ENCODE data around the gene ZNRF3.
"Not testable (repeated sequence)": the region's sequence is repeated elsewhere in the genome, so short reads cannot be mapped to it uniquely, and the experiment has no call there.

ZNRF3 gene

DNA sequence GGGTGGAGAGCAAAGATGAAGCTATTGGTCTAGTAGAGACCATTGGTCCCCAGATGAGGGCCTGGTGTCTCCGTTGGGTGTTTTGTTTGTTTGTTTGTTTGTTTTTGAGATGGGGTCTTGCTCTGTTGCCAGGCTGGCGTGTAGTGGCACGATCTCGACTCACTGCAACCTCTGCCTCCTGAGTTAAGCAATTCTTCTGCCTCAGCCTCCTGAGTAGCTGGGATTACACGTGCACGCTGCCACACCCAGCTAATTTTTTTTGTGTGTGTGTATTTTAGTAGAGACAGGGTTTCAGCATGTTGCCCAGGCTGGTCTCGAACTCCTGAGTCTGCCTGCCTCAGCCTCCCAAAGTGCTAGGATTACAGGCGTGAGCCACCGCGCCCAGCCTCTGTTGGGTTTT is 25.4 kb downstream of the ZNRF3 start:
- not testable (repeated sequence) for DNase-seq (ENCODE audit: low read depth)

DNA sequence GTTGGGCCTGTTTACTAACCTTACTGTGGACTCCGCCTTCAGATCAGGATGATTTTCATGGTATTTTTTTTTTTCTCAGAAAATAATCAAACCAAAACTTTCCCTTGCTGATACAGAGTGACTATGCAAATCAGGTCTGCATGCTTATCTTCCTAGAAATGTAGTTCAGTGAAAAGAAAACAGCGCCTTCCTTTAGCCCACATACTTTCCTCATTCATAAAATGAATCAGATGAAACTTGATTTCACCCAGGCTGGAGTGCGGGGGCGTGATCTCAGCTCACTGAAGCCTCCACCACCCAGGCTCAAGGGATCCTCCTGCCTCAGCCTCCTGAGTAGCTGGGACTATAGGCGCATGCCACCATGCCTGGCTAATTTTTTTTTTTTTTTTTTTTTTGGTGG is 26.0 kb downstream of the ZNRF3 start:
- DNase-seq (ENCODE audit: low read depth): no peak

DNA sequence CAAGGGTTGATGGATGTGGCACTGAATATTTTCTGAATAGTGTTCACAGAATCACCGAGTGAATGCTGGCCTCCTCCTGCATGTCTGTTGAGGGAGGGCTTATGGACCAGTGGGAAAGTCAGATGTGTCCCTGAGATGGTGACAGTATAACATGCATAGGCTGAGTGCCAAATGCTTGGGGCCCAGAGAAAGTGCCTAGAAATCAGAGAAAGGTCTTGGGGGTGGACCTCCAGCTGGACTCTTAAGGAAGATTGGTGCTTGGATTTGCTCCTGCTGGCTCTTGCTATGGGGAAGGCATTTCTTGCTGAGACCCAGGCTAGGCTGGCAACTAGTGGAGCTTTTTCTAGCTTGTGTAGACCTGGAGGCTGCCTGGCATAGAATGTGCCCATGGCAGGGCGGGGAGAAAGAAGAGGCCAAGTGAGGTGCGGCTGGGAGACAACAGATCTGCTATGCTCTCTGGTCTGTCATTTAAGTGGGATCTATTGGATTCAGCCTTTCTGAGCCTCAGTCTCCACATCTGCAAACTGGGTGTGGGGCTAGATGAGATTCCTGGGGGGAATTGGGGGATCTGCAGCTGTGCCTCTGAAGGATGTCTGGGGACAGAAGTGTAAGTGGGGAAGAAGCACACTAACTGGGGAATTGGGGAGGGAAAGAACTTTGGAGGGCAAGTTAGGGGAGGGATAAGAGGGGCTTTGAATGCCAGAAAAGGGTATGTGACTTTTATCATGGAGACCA is 27.4 kb downstream of the ZNRF3 start:
- no peak for DNase-seq (ENCODE audit: low read depth)

DNA sequence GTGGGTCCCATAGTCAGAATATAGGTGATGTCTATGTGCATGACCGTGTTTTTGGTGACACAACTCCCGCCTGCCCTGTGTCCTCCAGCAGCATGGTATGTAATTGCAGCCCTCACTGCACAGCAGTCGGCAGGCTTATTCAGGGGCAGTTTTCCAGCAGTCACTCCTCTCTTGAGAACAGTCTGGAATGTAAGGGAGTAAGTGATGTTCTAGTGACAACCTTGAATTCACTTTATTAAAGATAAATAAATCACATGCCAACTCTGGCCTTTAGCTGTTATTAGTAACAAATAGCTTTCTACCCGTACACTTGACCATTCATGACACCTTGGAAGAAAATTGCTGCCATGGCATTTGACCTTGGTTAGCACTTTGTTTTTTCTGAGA is 27.9 kb downstream of the ZNRF3 start:
- DNase-seq (ENCODE audit: low read depth): no peak

DNA sequence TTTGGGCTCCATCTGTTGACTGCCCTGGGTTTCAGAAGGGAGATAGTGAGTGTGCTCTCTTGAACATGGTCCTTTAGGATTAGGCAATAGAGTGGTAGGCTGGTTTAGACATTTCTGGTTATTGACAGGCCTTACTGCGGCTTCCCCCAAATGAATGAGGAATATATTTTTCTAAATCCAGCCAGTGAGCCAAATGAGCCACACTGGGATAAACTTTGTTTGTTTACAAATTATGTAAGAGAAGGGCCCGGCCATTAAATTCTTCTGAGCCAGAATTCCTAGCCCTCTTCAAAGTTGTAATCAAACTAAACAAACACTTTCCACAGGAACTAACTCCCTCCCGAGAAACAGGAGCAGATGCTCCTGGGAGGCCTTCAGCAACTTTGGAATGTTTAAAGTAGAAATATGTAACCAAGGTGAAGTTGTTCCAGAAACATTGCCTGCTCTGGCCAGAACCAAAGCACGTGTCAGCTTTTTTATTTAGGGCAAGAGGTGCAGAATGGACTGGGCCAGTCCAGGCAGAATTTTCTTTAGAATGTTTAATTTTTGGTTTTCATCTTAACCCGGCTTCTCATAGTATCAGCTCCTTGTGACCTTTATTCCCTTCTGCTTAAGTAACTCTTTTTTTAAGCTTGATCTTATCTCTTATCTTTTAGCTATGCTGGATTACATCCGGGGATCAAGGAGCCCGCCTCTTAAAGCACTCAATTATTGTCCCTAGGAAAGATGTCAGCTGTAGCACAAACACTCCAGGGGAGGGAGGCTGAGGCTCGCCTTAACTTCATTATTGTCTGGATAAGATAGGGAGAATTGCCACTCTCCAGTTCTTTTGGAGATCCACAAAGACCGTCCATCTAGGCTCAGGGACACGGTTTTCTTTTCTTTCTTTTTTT is 28.7 kb downstream of the ZNRF3 start:
- peak; percentile 15 for DNase-seq (ENCODE audit: low read depth)

DNA sequence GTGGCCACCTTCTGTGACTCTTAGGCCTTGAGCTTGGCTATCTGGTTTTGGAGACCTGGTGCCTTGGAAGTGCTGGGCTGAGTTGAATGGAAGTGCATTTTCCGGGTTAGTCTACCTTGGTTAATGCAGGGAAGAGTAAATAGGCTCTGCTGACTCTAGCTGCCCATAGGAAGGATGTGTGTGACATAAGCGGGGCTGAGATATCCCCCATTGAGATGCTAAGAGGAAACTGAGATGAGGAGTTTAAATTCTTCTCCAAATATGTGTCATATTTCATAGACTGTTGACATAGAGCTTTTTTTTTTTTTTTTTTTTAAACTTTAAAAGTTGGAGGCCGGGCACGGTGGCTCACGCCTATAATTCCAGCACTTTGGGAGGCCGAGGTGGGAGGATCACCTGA is 30.8 kb downstream of the ZNRF3 start:
- DNase-seq (ENCODE audit: low read depth): no peak

DNA sequence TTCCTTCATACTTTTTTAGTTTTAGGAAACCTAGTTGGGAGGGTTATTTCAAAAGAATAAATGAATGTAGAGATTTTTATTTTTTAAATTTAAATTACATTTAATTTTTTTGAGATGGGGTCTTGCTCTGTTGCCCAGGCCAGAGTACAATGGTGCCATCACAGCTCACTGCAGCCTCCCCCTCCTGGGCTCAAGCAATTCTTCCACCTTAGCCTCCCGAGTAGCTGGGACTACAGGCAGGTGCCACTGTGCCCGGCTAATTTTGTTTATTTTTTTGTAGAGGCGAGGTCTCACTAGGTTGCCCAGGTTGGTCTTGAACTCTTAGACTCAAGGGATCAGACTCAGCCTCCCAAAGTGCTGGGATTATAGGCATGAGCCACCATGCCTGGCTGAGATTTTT is 32.6 kb downstream of the ZNRF3 start:
- no peak for DNase-seq (ENCODE audit: low read depth)

DNA sequence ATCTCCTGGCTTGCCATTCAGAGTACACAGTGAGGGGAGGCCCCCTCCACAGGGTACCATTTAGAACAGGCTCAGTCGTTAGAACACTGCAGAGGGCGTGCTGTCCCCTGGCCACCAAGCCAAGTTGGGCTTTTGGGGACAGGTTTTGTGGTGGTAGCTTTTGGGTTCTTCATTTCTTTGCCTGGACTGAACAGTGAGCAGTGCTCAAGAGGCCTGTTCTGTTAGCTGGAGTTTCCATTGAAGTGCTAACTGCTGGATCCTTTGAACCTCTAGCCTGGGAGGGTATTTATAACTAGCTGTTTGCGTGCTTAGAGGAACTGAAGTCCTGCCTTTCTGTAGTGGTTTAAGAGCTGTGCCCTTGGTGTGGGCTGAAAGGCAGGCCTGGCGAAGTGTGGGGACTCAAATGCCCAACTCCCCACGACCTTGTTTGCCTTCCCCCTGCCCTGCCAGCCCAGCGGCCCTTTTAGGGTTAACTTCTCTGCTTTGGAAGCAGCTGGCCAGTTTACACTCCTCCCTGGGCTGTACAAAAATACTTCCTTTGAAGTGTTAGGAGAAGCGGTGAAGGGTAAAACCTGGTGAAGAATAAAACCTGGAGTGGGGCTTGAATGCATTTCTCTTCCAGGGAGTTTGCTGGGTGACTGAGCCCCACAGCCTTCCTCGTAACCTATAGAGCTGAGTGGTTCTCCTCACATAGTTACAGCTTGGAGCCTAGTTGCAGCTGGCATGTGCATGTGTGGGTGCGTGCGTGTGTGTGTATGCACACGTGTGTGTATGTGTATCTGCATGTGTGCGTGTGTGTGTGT is 34.6 kb downstream of the ZNRF3 start:
- DNase-seq (ENCODE audit: low read depth): no peak

DNA sequence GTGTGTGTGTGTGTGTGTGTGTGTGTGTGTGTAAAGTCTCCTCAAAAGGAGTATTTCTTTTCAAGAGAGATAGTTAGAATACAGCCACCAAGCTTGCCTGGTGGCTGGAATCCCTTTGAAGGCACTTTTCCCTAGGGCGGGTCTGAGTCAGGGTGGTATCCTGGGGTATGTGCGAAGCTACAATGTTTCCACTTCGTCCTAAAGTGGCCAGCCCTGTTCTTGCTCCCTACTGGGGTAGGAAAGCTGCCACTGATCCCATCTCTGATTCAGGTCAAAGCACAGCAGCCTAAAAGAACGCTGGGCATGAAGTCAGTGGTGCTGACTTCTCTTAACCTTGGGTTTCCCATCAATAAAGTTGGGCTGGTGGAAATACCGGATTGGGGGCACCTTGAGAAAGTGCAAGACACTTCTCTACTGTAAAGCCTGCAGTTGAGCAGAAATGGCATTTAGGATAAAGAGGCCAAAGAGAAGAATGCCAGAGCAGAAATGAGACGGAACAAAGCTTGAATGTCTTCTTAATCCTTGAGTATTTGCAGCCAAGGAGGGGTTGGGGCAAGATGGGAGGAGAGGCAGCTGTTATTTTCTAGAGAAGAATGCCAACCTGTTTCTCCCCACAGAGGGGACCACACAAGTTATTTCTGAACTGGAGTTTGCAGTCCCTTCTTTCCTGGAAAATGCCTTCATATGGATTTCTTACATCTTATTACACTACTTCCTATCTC is 35.3 kb downstream of the ZNRF3 start:
- DNase-seq (ENCODE audit: low read depth): no peak

DNA sequence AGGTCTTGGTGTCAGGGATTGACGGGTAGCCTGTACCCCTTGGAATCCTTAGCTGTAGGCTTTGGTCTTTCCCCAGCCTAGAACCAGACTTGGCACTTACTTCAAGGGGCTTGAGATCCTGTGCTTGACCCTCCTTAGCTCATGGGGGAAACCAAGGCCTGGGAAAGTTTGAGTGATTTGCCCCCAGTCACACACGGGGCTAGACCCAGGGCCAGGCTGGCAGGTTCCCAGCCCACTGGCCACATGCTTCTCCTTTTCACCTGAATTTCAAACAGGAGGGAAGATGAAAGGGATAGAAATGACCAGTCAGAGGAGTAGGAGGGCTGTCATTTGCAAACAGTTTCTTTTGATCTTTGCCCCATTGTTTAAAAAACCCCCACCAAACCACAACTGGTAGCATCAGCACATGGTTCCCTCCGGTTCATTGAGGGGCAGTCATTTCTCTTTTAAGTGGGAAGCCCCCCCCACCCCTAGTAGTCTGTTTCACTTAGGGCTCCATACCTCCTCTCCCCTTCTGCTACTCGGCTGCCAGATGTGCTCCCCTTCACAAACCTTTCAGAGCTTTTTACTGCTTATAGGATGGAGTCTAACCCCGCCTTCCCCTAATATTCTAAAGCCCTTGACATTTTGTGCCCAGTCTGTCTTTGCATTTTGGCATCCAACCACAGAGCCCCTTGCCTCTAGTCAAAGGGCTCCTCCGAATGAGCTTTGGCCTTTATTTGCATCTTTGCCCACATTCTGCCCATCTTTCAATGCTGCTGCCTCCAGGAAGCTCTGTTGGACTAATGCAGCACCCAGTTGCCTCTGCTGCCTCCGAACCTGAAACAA is 37.6 kb downstream of the ZNRF3 start:
- no peak for DNase-seq (ENCODE audit: low read depth)

DNA sequence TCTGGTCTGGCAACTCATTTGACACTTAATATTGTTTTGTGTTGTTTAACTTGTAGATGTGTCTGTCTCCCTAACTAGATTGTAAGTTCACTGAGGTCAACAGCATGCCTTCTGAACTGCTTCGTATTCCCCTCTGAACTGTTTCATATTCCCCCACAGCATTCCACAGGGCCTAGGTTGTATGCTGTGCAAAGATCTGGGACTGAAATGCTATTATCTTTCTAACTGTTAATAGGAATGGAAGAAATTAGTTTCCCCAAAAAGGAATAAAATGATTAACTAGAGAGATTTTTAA is 38.2 kb downstream of the ZNRF3 start:
- DNase-seq (ENCODE audit: low read depth): no peak

DNA sequence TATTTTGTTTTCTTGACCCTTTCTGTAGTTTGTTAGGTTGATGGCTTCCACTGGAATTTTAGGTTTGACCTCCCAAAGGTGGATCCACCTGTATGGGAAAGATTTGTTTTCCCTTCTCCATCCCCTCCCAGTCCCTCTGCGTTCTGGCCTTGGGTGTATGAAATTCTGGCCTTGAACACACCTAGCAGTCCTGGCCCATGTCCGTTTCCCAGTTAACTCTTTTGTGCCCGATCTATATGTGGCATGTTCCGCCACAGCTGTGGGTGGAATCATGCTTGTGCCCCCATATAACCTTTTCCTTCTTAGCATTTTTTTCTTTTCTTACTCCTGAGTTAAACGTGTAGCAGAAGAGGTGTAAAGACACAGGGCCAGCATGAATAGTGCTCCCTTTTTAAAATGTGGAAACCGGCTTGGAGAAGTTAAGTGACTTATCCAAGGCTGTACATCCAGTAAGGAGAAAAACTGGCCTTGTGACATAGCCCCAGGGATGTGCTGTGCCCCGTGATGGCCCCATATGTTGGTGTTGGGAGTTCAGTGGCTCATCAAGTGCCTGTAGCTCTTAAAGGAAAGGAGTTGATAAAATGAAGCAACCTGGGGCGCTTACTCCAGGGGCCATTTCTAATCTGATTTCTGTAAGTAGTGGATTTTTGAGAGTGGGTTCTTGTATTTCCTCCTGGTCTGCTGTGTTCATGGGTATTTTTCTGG is 39.3 kb downstream of the ZNRF3 start:
- DNase-seq (ENCODE audit: low read depth): no peak

DNA sequence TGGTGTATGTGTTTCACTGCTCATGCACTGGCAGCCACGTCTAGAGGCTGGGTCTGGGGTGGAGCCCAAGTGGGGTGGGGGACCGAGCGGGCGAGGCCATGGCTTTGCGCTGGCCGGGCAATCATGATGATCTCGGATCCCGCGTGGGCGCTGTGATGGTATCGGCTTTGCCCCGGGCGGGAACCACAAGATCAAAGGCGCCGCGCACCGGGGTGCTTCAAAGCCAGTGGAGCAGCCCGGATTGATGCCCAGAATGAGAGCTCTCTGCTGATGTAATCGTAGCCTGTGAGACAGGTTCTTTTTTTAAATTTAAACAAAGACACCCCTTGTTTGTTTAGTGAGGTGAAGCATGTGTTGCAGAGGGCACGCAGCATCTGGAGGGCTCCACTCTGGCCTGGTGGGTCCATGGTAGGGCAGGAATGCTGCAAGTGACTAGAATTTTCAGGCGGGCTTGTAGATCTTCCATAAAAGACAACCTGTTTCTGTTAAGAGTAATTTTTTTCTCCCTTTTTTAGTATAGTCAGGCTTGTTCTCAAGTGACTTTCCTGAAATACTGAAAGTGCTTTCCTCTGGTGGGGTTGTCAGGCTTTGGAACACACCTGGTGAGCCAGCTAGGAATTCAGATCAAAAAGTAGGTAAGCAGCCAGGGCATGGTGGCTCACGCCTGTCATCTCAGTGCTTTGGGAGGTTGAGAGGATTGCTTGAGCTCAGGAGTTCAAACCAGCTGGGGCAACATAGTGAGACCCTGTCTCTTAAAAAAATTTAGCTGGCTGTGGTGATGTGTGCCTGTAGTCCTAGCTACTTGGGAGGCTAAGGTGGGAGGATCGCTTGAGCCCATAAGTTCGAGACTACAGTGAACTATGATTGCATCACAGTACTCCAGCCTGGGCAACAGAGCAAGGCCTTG is 40.7 kb downstream of the ZNRF3 start:
- no peak for DNase-seq (ENCODE audit: low read depth)

DNA sequence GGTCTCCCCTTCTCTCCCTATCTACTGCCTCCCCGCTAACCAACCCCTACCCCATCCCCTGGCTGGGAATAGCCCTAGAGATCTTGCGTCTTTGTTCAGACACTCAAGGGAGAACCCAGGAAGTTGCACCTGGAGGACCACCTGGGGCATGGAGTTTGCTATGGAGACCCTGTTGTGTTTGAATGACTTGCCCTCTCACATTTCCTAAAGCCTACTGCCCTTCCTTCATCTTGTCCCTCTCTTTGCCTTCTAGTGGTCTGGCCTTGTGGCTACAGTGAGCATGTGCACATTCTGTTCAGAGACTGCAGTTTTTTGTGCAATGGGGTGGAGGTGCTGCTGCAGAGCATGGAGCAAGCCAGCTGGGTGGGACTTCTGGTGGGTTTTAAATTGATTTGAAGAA is 42.5 kb downstream of the ZNRF3 start:
- DNase-seq (ENCODE audit: low read depth): no peak

DNA sequence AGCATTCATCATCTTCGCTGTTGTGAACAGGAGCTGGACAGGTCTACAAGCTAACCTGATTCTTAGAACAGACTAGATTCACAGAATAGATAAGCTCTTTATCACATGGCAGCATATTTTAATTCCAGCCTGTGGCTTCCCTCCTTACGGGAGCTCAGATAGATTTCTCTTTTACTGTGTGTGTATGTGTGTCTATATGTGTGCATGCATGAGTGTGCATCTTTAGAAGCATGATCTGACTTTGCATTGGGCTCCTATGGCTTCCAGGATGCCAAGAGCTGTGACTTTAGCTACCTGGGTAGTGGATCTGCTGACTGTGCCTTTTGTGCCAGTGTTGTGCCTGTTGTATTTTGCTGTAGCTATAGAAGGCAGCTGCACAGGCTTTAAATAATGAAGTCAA is 44.3 kb downstream of the ZNRF3 start:
- DNase-seq (ENCODE audit: low read depth): no peak

DNA sequence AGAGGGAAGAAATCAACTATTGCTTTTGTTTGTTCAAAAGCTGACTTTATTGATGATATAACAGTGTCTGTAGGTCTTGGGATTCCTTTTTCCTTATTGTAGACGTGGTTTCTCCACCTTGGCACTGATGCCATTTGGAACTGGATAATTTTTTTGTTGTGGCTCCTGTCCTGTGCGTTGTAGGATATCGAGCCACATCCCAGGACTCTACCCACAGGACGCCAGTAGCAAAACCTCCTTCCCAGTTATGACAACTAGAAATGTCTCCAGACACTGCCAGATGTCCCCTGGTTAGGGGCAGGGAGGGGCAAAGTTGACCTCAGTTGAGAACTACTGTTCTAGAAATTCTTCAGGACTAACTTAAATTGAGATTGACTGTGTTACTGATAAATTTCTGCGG is 45.8 kb downstream of the ZNRF3 start:
- no peak for DNase-seq (ENCODE audit: low read depth)

DNA sequence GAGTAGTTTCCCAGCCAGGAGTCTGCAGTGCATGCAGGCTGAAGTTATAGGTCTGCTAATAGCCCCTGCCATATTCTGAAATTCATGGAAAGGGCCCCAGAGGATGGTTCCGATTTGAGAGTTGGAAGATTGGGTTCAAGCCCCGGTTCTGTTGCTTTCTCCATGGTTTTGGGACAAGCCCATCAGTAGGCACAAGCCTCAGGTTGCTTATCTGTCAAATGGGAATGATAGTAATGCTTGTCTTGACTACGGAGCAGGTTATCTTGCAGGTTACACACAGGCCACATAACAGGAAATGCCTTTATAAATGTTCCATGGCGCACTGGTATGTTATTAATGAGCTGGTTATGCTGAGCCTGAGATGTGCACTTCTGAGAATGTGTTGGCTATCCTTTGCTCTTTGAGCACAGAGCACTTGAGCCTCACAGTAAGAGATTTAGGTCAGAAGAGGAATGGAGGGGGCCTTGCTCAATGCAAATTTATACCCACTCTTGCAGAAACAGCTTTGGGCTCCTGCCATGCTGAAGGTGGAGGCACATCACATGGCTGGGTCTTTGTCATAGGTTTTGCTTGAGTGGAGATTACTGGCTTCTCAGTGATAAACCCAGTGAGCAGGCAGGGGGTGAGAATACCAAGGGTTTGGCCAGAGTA is 47.1 kb downstream of the ZNRF3 start:
- DNase-seq (ENCODE audit: low read depth): no peak

DNA sequence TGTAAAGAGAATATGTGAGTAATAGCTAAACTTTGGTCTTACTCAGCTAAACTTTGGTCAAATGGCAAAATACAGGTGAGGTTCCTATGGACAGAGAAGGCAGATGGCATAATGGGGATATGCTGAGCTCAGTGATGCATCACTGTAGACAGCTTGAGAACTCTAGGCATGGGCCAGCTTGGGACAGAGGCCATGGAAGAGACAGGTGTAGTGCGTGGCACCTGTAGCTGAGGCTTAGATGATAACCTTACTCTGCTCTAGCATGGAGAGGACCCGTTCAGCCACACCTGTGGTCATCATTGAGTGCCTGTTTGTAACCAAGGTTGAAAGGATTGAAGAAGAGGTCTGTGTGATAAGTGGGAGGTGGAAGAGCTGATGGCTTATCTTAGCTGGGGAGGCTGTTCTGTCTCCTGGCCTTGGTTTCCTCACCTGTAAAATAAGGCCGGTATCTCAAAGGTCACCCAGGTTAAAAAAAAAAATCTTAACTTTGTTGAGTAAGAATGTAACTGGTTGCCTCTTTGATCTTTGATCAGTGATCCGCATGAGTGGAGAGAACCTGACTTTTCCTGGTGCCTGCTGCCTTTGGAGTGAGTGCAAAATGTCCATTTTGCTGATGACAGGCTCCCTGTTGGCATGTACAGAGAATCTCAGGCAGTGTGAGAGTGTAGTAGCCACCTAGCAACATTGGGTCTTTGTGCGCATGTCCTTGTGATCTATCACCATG is 48.6 kb downstream of the ZNRF3 start:
- DNase-seq (ENCODE audit: low read depth): no peak

Measured in GM04504 (cell line).